SK-N-SH treated with all-trans-retinoic acid at 6 μM for 48 hours (cell line): ENCODE measurements around the gene ESR2.

Experiments used
- ATAC-seq: fragments of 200-7000 bp; cut with Tn5 transposase; 3 replicates; pipeline ENCODE4 v1.9.1; 2020; ENCODE audit warnings: mild to moderate bottlenecking, moderate library complexity
- ARNTL ChIP-seq: fragments of 450-650 bp; formaldehyde crosslinking; IDR thresholded peaks from 2 replicates; pipeline ENCODE4 v1.5.0; 2020; ENCODE audit warnings: low read depth, mild to moderate bottlenecking, moderate library complexity, borderline replicate concordance
- BACH2 ChIP-seq: fragments of 250-450 bp; sonication (Bioruptor Pico); IDR thresholded peaks from 2 replicates; pipeline ENCODE4 v1.9.0; 2021; ENCODE audit warnings: mild to moderate bottlenecking, borderline replicate concordance
- CSDC2 ChIP-seq: fragments of 250-450 bp; sonication (Bioruptor Pico); IDR thresholded peaks from 2 replicates; pipeline ENCODE4 v1.5.0; 2020; ENCODE audit warnings: mild to moderate bottlenecking, moderate library complexity
- ESRRG ChIP-seq: fragments of 250-450 bp; sonication (Bioruptor Pico); IDR thresholded peaks from 2 replicates; pipeline ENCODE4 v1.6.1; 2021; ENCODE audit warnings: mild to moderate bottlenecking
- GLIS3 ChIP-seq: fragments of 250-450 bp; sonication (Bioruptor Pico); IDR thresholded peaks from 2 replicates; pipeline ENCODE4 v1.5.0; 2020; ENCODE audit warnings: mild to moderate bottlenecking, moderate library complexity
- ISL1 ChIP-seq: fragments of 250-450 bp; sonication (Bioruptor Pico); IDR thresholded peaks from 2 replicates; pipeline ENCODE4 v2.1.2; 2022; ENCODE audit warnings: mild to moderate bottlenecking, moderate library complexity
- OSR1 ChIP-seq: fragments of 250-450 bp; sonication (Bioruptor Pico); IDR thresholded peaks from 2 replicates; pipeline ENCODE4 v1.8.0; 2022; ENCODE audit warnings: moderate library complexity, mild to moderate bottlenecking, inconsistent platforms
- PPARA ChIP-seq: fragments of 250-450 bp; sonication (Bioruptor Pico); IDR thresholded peaks from 2 replicates; pipeline ENCODE4 v1.5.0; 2020; ENCODE audit warnings: mild to moderate bottlenecking, borderline replicate concordance
- RARB ChIP-seq: fragments of 250-450 bp; sonication (Bioruptor Pico); IDR thresholded peaks from 2 replicates; pipeline ENCODE4 v1.8.0; 2021; ENCODE audit warnings: mild to moderate bottlenecking, moderate library complexity
- SNAI2 ChIP-seq: fragments of 250-450 bp; sonication (Bioruptor Pico); IDR thresholded peaks from 2 replicates; pipeline ENCODE4 v1.5.0; 2020; ENCODE audit warnings: mild to moderate bottlenecking, moderate library complexity
- TOX ChIP-seq: fragments of 250-450 bp; sonication (Bioruptor Pico); IDR thresholded peaks from 2 replicates; pipeline ENCODE4 v1.8.0; 2021; ENCODE audit warnings: mild to moderate bottlenecking, moderate library complexity, borderline replicate concordance
- ZC3H10 ChIP-seq: fragments of 250-450 bp; sonication (Bioruptor Pico); IDR thresholded peaks from 2 replicates; pipeline ENCODE4 v1.5.1; 2021; ENCODE audit warnings: mild to moderate bottlenecking, moderate library complexity
- ZFP3 ChIP-seq: fragments of 250-450 bp; sonication (Bioruptor Pico); IDR thresholded peaks from 2 replicates; pipeline ENCODE4 v1.5.0; 2020; ENCODE audit warnings: mild to moderate bottlenecking, moderate library complexity
- ZFP30 ChIP-seq: fragments of 450-650 bp; formaldehyde crosslinking; IDR thresholded peaks from 2 replicates; pipeline ENCODE4 v1.5.0; 2022; ENCODE audit warnings: mild to moderate bottlenecking, moderate library complexity
- ZNF565 ChIP-seq: fragments of 450-650 bp; formaldehyde crosslinking; conservative IDR thresholded peaks from 2 replicates; pipeline ENCODE4 v1.5.0; 2020; ENCODE audit warnings: low read depth, mild to moderate bottlenecking, moderate library complexity
- ZNF70 ChIP-seq: fragments of 450-650 bp; formaldehyde crosslinking; IDR thresholded peaks from 2 replicates; pipeline ENCODE4 v1.5.0; 2020; ENCODE audit warnings: mild to moderate bottlenecking, moderate library complexity
- ZNF8 ChIP-seq: fragments of 450-650 bp; formaldehyde crosslinking; IDR thresholded peaks from 2 replicates; pipeline ENCODE4 v1.5.0; 2020; ENCODE audit warnings: mild to moderate bottlenecking, moderate library complexity
- TF ChIP-seq, protein P1 (sequence below): fragments of 250-450 bp; sonication (Bioruptor Pico); IDR thresholded peaks from 2 replicates; pipeline ENCODE4 v1.5.1; 2020; ENCODE audit warnings: low read depth, mild to moderate bottlenecking, moderate library complexity
- TF ChIP-seq, protein P2 (sequence below): fragments of 250-450 bp; sonication (Bioruptor Pico); IDR thresholded peaks from 2 replicates; pipeline ENCODE4 v1.5.0; 2020; ENCODE audit warnings: mild to moderate bottlenecking, moderate library complexity
- TF ChIP-seq, protein P3 (sequence below): fragments of 250-450 bp; sonication (Bioruptor Pico); IDR thresholded peaks from 2 replicates; pipeline ENCODE4 v1.5.1; 2021; ENCODE audit warnings: mild to moderate bottlenecking, moderate library complexity
- TF ChIP-seq, protein P4 (sequence below): fragments of 250-450 bp; sonication (Bioruptor Pico); IDR thresholded peaks from 2 replicates; pipeline ENCODE4 v1.8.0; 2020; ENCODE audit warnings: mild to moderate bottlenecking, moderate library complexity, borderline replicate concordance
- TF ChIP-seq, protein P5 (sequence below): fragments of 250-450 bp; sonication (Bioruptor Pico); IDR thresholded peaks from 2 replicates; pipeline ENCODE4 v1.8.0; 2021; ENCODE audit warnings: low read depth, mild to moderate bottlenecking, moderate library complexity, borderline replicate concordance

The ESR2 gene

DNA sequence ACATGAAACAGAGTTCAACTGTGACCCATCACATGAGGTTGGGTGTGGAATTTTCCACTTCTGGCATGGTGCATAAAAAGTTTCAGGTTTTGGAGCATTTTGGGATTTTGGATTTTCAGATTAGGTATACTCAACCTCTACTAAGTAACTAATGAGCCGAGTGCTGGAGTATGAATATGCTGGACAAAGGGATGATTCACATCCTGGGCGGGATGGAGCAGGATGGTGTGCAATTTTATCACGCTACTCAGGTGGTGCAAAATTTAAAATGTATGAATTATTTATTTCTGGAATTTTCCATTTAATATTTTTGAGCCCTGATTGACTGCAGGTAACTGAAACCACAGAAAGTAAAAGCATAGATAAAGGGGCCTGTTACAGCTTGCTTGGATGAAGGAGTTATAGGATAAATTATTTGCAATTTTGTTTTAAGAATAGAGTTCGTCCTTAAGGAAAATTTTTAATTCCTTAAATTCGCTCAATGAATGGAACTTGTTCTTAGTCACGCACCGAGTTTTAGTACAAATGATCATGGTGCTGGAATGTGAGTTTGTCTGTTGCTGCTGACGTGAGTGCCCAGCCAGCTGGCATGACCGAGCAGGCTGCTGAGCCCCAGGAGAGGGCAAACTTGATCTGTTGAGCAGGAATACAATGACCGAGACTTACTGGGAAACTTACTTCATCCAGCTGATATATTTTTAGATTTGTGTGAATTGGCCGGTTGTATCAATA lies 176.3 kb downstream of the ESR2 start:
- TF ChIP-seq ZNF8 (CRISPR knock-in tag) (no peak), ZNF70 (CRISPR knock-in tag) (no peak), GLIS3 (no peak), CSDC2 (CRISPR knock-in tag) (no peak), ZFP3 (CRISPR knock-in tag) (no peak), RARB (CRISPR knock-in tag) (no peak), ZC3H10 (CRISPR knock-in tag) (no peak), PPARA (no peak), ARNTL (CRISPR knock-in tag) (no peak), ZNF565 (CRISPR knock-in tag) (no peak), ESRRG (CRISPR knock-in tag) (no peak), BACH2 (CRISPR knock-in tag) (no peak), SNAI2 (CRISPR knock-in tag) (no peak), OSR1 (CRISPR knock-in tag) (no peak), TOX (CRISPR knock-in tag) (no peak), ISL1 (CRISPR knock-in tag) (no peak)
- TF ChIP-seq, protein P1, sequence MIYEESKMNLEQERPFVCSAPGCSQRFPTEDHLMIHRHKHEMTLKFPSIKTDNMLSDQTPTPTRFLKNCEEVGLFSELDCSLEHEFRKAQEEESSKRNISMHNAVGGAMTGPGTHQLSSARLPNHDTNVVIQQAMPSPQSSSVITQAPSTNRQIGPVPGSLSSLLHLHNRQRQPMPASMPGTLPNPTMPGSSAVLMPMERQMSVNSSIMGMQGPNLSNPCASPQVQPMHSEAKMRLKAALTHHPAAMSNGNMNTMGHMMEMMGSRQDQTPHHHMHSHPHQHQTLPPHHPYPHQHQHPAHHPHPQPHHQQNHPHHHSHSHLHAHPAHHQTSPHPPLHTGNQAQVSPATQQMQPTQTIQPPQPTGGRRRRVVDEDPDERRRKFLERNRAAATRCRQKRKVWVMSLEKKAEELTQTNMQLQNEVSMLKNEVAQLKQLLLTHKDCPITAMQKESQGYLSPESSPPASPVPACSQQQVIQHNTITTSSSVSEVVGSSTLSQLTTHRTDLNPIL (CRISPR knock-in tag) = no peak
- TF ChIP-seq, protein P2, sequence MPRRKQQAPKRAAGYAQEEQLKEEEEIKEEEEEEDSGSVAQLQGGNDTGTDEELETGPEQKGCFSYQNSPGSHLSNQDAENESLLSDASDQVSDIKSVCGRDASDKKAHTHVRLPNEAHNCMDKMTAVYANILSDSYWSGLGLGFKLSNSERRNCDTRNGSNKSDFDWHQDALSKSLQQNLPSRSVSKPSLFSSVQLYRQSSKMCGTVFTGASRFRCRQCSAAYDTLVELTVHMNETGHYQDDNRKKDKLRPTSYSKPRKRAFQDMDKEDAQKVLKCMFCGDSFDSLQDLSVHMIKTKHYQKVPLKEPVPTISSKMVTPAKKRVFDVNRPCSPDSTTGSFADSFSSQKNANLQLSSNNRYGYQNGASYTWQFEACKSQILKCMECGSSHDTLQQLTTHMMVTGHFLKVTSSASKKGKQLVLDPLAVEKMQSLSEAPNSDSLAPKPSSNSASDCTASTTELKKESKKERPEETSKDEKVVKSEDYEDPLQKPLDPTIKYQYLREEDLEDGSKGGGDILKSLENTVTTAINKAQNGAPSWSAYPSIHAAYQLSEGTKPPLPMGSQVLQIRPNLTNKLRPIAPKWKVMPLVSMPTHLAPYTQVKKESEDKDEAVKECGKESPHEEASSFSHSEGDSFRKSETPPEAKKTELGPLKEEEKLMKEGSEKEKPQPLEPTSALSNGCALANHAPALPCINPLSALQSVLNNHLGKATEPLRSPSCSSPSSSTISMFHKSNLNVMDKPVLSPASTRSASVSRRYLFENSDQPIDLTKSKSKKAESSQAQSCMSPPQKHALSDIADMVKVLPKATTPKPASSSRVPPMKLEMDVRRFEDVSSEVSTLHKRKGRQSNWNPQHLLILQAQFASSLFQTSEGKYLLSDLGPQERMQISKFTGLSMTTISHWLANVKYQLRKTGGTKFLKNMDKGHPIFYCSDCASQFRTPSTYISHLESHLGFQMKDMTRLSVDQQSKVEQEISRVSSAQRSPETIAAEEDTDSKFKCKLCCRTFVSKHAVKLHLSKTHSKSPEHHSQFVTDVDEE (CRISPR knock-in tag) = no peak
- TF ChIP-seq, protein P3, sequence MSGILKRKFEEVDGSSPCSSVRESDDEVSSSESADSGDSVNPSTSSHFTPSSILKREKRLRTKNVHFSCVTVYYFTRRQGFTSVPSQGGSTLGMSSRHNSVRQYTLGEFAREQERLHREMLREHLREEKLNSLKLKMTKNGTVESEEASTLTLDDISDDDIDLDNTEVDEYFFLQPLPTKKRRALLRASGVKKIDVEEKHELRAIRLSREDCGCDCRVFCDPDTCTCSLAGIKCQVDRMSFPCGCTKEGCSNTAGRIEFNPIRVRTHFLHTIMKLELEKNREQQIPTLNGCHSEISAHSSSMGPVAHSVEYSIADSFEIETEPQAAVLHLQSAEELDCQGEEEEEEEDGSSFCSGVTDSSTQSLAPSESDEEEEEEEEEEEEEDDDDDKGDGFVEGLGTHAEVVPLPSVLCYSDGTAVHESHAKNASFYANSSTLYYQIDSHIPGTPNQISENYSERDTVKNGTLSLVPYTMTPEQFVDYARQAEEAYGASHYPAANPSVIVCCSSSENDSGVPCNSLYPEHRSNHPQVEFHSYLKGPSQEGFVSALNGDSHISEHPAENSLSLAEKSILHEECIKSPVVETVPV (CRISPR knock-in tag) = no peak
- ATAC-seq = no peak

DNA sequence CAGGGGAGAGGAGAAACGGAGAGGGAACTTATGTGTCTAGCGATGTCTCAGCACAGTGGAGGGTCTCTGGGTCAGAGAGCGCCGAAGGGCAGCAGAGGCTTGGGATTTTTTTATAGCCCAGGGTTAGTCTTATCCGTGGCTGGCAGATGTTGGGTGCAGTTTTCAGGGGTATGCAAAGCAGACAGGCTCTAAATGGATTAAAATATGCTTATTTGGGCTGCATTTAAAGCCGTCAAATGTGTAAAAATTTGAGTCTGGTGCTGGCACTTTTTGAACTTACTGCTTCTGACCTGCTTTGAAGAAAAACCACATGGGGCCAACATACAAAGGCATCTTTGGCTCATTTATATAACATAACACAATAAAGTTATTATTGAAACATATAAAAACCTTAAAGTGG lies 178.8 kb downstream of the ESR2 start:
- no peak for ATAC-seq
- TF ChIP-seq, protein P2 (CRISPR knock-in tag) = no peak
- no peak for TF ChIP-seq ZNF70 (CRISPR knock-in tag)
- TF ChIP-seq OSR1 (CRISPR knock-in tag) = no peak
- no peak for TF ChIP-seq ZFP3 (CRISPR knock-in tag)
- TF ChIP-seq, protein P4, sequence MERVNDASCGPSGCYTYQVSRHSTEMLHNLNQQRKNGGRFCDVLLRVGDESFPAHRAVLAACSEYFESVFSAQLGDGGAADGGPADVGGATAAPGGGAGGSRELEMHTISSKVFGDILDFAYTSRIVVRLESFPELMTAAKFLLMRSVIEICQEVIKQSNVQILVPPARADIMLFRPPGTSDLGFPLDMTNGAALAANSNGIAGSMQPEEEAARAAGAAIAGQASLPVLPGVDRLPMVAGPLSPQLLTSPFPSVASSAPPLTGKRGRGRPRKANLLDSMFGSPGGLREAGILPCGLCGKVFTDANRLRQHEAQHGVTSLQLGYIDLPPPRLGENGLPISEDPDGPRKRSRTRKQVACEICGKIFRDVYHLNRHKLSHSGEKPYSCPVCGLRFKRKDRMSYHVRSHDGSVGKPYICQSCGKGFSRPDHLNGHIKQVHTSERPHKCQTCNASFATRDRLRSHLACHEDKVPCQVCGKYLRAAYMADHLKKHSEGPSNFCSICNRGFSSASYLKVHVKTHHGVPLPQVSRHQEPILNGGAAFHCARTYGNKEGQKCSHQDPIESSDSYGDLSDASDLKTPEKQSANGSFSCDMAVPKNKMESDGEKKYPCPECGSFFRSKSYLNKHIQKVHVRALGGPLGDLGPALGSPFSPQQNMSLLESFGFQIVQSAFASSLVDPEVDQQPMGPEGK (CRISPR knock-in tag) = no peak
- TF ChIP-seq TOX (CRISPR knock-in tag) = no peak
- no peak for TF ChIP-seq BACH2 (CRISPR knock-in tag)
- TF ChIP-seq, protein P3 (CRISPR knock-in tag) = no peak
- TF ChIP-seq ZFP30 (CRISPR knock-in tag) = no peak
- TF ChIP-seq ZNF565 (CRISPR knock-in tag) = no peak
- TF ChIP-seq SNAI2 (CRISPR knock-in tag) = no peak
- TF ChIP-seq ZNF8 (CRISPR knock-in tag) = no peak
- no peak for TF ChIP-seq ISL1 (CRISPR knock-in tag)
- no peak for TF ChIP-seq ARNTL (CRISPR knock-in tag)
- no peak for TF ChIP-seq PPARA
- TF ChIP-seq, protein P5, sequence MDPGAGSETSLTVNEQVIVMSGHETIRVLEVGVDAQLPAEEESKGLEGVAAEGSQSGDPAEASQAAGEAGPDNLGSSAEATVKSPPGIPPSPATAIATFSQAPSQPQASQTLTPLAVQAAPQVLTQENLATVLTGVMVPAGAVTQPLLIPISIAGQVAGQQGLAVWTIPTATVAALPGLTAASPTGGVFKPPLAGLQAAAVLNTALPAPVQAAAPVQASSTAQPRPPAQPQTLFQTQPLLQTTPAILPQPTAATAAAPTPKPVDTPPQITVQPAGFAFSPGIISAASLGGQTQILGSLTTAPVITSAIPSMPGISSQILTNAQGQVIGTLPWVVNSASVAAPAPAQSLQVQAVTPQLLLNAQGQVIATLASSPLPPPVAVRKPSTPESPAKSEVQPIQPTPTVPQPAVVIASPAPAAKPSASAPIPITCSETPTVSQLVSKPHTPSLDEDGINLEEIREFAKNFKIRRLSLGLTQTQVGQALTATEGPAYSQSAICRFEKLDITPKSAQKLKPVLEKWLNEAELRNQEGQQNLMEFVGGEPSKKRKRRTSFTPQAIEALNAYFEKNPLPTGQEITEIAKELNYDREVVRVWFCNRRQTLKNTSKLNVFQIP (CRISPR knock-in tag) = no peak
- no peak for TF ChIP-seq ESRRG (CRISPR knock-in tag)
- TF ChIP-seq, all 23 proteins: peak for 0
